ENCODE data around the gene GABBR2.
"Not testable (repeated sequence)": the region's sequence is repeated elsewhere in the genome, so short reads cannot be mapped to it uniquely, and the experiment has no call there.

GABBR2 gene

GRCh38 chr9:98504298-98505282, 204.1 kb downstream of the GABBR2 start:
- peak; percentile 63 for DNase-seq

- no peak for DNase-seq
These were observed 204.9 kb downstream of the GABBR2 start for GRCh38 chr9:98503867-98504266.

- no peak for DNase-seq
These were observed 205.8 kb downstream of the GABBR2 start for GRCh38 chr9:98502976-98503325.

GRCh38 chr9:98502311-98502975, 206.3 kb downstream of the GABBR2 start:
- no peak for DNase-seq

GRCh38 chr9:98501819-98502218, 206.9 kb downstream of the GABBR2 start:
- DNase-seq: no peak

GRCh38 chr9:98501259-98501658, 207.5 kb downstream of the GABBR2 start:
- DNase-seq: not testable (repeated sequence)

GRCh38 chr9:98500337-98500919, 208.3 kb downstream of the GABBR2 start:
- DNase-seq: no peak

GRCh38 chr9:98495530-98495929, 213.2 kb downstream of the GABBR2 start:
- DNase-seq: no peak

- DNase-seq: no peak
These were observed 213.9 kb downstream of the GABBR2 start for GRCh38 chr9:98494852-98495251.

- DNase-seq: no peak
These were observed 216.9 kb downstream of the GABBR2 start for GRCh38 chr9:98491828-98492227.

GRCh38 chr9:98491231-98491651, 217.5 kb downstream of the GABBR2 start:
- DNase-seq: no peak

GRCh38 chr9:98488571-98489312, 220.0 kb downstream of the GABBR2 start:
- DNase-seq: no peak

GRCh38 chr9:98485706-98486105, 223.0 kb downstream of the GABBR2 start:
- DNase-seq: no peak

GRCh38 chr9:98484162-98484561, 224.6 kb downstream of the GABBR2 start:
- no peak for DNase-seq

- no peak for DNase-seq
These were observed 226.5 kb downstream of the GABBR2 start for GRCh38 chr9:98482226-98482625.

- DNase-seq: no peak
These were observed 227.1 kb downstream of the GABBR2 start for GRCh38 chr9:98481676-98482075.

- DNase-seq: no peak
These were observed 228.5 kb downstream of the GABBR2 start for GRCh38 chr9:98479967-98480847.

- no peak for DNase-seq
These were observed 229.3 kb downstream of the GABBR2 start for GRCh38 chr9:98479449-98479848.

GRCh38 chr9:98477884-98478283, 230.9 kb downstream of the GABBR2 start:
- no peak for DNase-seq

- no peak for DNase-seq
These were observed 236.5 kb downstream of the GABBR2 start for GRCh38 chr9:98472216-98472615.

- no peak for DNase-seq
These were observed 237.6 kb downstream of the GABBR2 start for GRCh38 chr9:98471185-98471584.
